H9 (cell line): ENCODE results near the gene TMC3. TPM values are rescaled to one million over a fixed set of nuclear protein-coding genes. Genes with fewer than 3 reads are reported as not detected.

ENCODE experiments used
- DNase-seq: peaks from one replicate; pipeline ENCODE4 v3.0.0-alpha.2; 2017
- H2AFZ ChIP-seq: one replicate; pipeline ENCODE4 v1.6.1; 2013; ENCODE audit warnings: mild to moderate bottlenecking, low read length, control low read depth, moderate library complexity
- H2AK5ac ChIP-seq: 2 replicates; pipeline ENCODE4 v1.6.1; 2013; ENCODE audit warnings: low read length, control low read depth, mixed read lengths; ENCODE audit not compliant: insufficient read length
- H2BK120ac ChIP-seq: one replicate; pipeline ENCODE4 v1.6.1; 2013; ENCODE audit warnings: low read depth, mild to moderate bottlenecking, low read length, control low read depth, inconsistent platforms; ENCODE audit not compliant: poor library complexity, severe bottlenecking
- H2BK12ac ChIP-seq: 2 replicates; pipeline ENCODE4 v1.6.1; 2013; ENCODE audit warnings: low read length, control low read depth, mixed read lengths, low read depth; ENCODE audit not compliant: insufficient read length
- H2BK15ac ChIP-seq: 2 replicates; pipeline ENCODE4 v1.6.1; 2013; ENCODE audit warnings: low read depth, low read length, control low read depth
- H2BK20ac ChIP-seq: one replicate; pipeline ENCODE4 v1.6.1; 2013; ENCODE audit warnings: low read depth, mild to moderate bottlenecking, low read length, control low read depth, inconsistent platforms; ENCODE audit not compliant: poor library complexity, severe bottlenecking
- H2BK5ac ChIP-seq: 2 replicates; pipeline ENCODE4 v1.6.1; 2013; ENCODE audit warnings: low read length, control low read depth, mixed read lengths; ENCODE audit not compliant: insufficient read length
- H3K14ac ChIP-seq: 2 replicates; pipeline ENCODE4 v1.6.1; 2013; ENCODE audit warnings: low read length, control low read depth; ENCODE audit not compliant: insufficient read depth
- H3K18ac ChIP-seq: 2 replicates; pipeline ENCODE4 v1.6.1; 2013; ENCODE audit warnings: low read depth, mild to moderate bottlenecking, mixed read lengths, low read length, control low read depth; ENCODE audit not compliant: insufficient read length
- H3K23ac ChIP-seq: 2 replicates; pipeline ENCODE4 v1.6.1; 2013; ENCODE audit warnings: low read length, control low read depth, mixed read lengths, low read depth; ENCODE audit not compliant: insufficient read length
- H3K23me2 ChIP-seq: 2 replicates; pipeline ENCODE4 v1.6.1; 2013; ENCODE audit warnings: low read depth, mild to moderate bottlenecking, mixed read lengths, low read length, control low read depth; ENCODE audit not compliant: insufficient read length, poor library complexity, severe bottlenecking
- H3K27ac ChIP-seq: 2 replicates; pipeline ENCODE4 v1.5.1; 2013; ENCODE audit warnings: low read length, control low read depth, mixed read lengths, low read depth; ENCODE audit not compliant: insufficient read length
- H3K27me3 ChIP-seq: 2 replicates; pipeline ENCODE4 v1.6.1; 2013; ENCODE audit warnings: low read length, control low read depth, inconsistent platforms; ENCODE audit not compliant: insufficient read depth
- H3K4ac ChIP-seq: 2 replicates; pipeline ENCODE4 v1.6.1; 2013; ENCODE audit warnings: low read depth, mild to moderate bottlenecking, control low read depth, inconsistent platforms, low read length, moderate library complexity
- H3K4me1 ChIP-seq: 2 replicates; pipeline ENCODE4 v1.6.1; 2013; ENCODE audit warnings: low read length, control low read depth, inconsistent platforms; ENCODE audit not compliant: insufficient read depth
- H3K4me2 ChIP-seq: 2 replicates; pipeline ENCODE4 v1.6.1; 2013; ENCODE audit warnings: low read length, control low read depth, mixed read lengths; ENCODE audit not compliant: insufficient read length, insufficient read depth
- H3K56ac ChIP-seq: 2 replicates; pipeline ENCODE4 v1.6.1; 2013; ENCODE audit warnings: low read depth, mild to moderate bottlenecking, mixed read lengths, low read length, control low read depth; ENCODE audit not compliant: insufficient read length
- H3K79me1 ChIP-seq: 2 replicates; pipeline ENCODE4 v1.6.1; 2013; ENCODE audit warnings: low read depth, mild to moderate bottlenecking, moderate library complexity, low read length, control low read depth, inconsistent platforms; ENCODE audit not compliant: insufficient read depth, poor library complexity, severe bottlenecking
- H3K79me2 ChIP-seq: 2 replicates; pipeline ENCODE4 v1.6.1; 2013; ENCODE audit warnings: low read length, control low read depth, inconsistent platforms; ENCODE audit not compliant: insufficient read depth
- H3K9ac ChIP-seq: 2 replicates; pipeline ENCODE4 v1.6.1; 2013; ENCODE audit warnings: low read length, control low read depth, mixed read lengths; ENCODE audit not compliant: insufficient read length; ENCODE audit errors: extremely low read depth
- H3K9me3 ChIP-seq: one replicate; pipeline ENCODE4 v1.6.1; 2013; ENCODE audit warnings: low read depth, low read length, inconsistent platforms; ENCODE audit not compliant: control insufficient read depth
- H3T11ph ChIP-seq: one replicate; pipeline ENCODE4 v1.6.1; 2013; ENCODE audit warnings: mild to moderate bottlenecking, low read length, control low read depth, inconsistent platforms
- H4K20me1 ChIP-seq: one replicate; pipeline ENCODE4 v1.6.1; 2013; ENCODE audit not compliant: control insufficient read depth, insufficient read length, insufficient read depth
- H4K5ac ChIP-seq: 2 replicates; pipeline ENCODE4 v1.6.1; 2013; ENCODE audit warnings: low read depth, mild to moderate bottlenecking, mixed read lengths, low read length, control low read depth; ENCODE audit not compliant: insufficient read length
- H4K8ac ChIP-seq: replicated peaks from 2 replicates; pipeline ENCODE4 v1.6.1; 2013; ENCODE audit warnings: low read length, control low read depth, mixed read lengths, low read depth; ENCODE audit not compliant: insufficient read length
- H4K91ac ChIP-seq: 2 replicates; pipeline ENCODE4 v1.6.1; 2013; ENCODE audit warnings: low read depth, mild to moderate bottlenecking, moderate library complexity, mixed read lengths, low read length, control low read depth; ENCODE audit not compliant: insufficient read length
- H3K27ac Mint-ChIP-seq, 3 experiments: 2 replicates in 2 of 3; 3 replicates in 1 of 3; pipeline ENCODE4 v1.8.0; 2020 to 2021; ENCODE audit warnings: mixed read lengths in 3 of 3, mild to moderate bottlenecking in 1 of 3, moderate library complexity in 1 of 3
- H3K27me3 Mint-ChIP-seq: 2 replicates; pipeline ENCODE4 v1.8.0; 2021; ENCODE audit warnings: low read depth, mild to moderate bottlenecking, moderate library complexity, mixed read lengths
- H3K36me3 Mint-ChIP-seq, 3 experiments: 2 replicates in 2 of 3; 3 replicates in 1 of 3; pipeline ENCODE4 v1.8.0; 2020 to 2021; ENCODE audit warnings: low read depth in 3 of 3, mixed read lengths in 3 of 3; ENCODE audit not compliant: insufficient read depth in 1 of 3
- H3K4me1 Mint-ChIP-seq, 2 experiments: 2 replicates each; pipeline ENCODE4 v1.8.0; 2020; ENCODE audit warnings: mixed read lengths in 2 of 2
- H3K4me3 Mint-ChIP-seq, 2 experiments: 2 replicates in 1 of 2; 3 replicates in 1 of 2; pipeline ENCODE4 v1.8.0; 2020 to 2021; ENCODE audit warnings: mild to moderate bottlenecking in 2 of 2, mixed read lengths in 2 of 2, moderate library complexity in 1 of 2
- H3K9me3 Mint-ChIP-seq, 2 experiments: 2 replicates in 1 of 2; 3 replicates in 1 of 2; pipeline ENCODE4 v1.8.0; 2020; ENCODE audit warnings: mild to moderate bottlenecking in 2 of 2, mixed read lengths in 2 of 2, moderate library complexity in 1 of 2
- WGBS: extraction: QIAGEN DNeasy Blood & Tissue Kit; methylation state at CpG from one replicate; pipeline ENCODE4 v1.1.7; 2013; ENCODE audit warnings: missing lambda C conversion rate, low lambda C conversion rate, mixed read lengths; ENCODE audit not compliant: insufficient read length; ENCODE audit errors: extremely low coverage; 5-methylcytosine and 5-hydroxymethylcytosine counted together
- total RNA-seq: library from RNA; stranded (reverse); gene quantifications from 2 replicates; pipeline ENCODE4 v1.2.1, GENCODE V29; 2021
- TF ChIP-seq, protein P1 (sequence below): fragments of 200-600 bp; sonication (generic); conservative IDR thresholded peaks from 3 replicates; pipeline ENCODE4 v1.8.0; 2021; ENCODE audit warnings: antibody characterized with exemption, mild to moderate bottlenecking

Gene TMC3
- total RNA-seq, 1 experiment from 2014 or later = not detected

DNA sequence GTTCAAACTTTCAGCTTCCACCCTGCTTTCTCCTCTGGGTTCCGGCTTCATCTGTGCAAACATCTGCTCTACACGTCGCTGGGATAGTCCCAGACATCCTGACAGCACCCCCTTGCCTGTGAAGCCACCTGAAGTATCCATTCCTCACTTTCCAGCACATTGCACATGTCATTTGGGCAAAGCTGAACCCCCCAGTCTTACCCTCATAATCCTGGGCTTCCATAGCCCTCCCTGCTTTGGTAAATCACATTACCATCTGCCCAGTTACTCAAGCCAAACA, 92.6 kb downstream of the TMC3 start:
- Mint-ChIP-seq H3K4me1 (0 out of 4 replicates have a peak, but pooled peaks cover 0 to 2% of the 10 kb centered on the region in 2 experiments), H3K4me3 (no peak overlapping the region), H3K27ac (no peak overlapping the region), H3K9me3 (peaks cover 22 to 27% of the 10 kb centered on the region in 2 experiments), H3K27me3 (peaks cover 2% of the 10 kb centered on the region), H3K36me3 (peaks cover 5 to 18% (median 10%) of the 10 kb centered on the region in 3 experiments; a peak in 6 of 7 replicates)
- Histone ChIP-seq H2BK15ac (no peak overlapping the region), H3K14ac (no peak overlapping the region), H2AK5ac (no peak overlapping the region), H2BK120ac (no peak overlapping the region), H3K4me1 (no peaks in the 10 kb centered on the region), H3K9me3 (peaks cover 4% of the 10 kb centered on the region), H4K20me1 (no peaks in the 10 kb centered on the region), H2BK5ac (no peak overlapping the region), H3K27ac (no peak overlapping the region), H4K8ac (no peak overlapping the region), H3K18ac (no peak overlapping the region), H3K23me2 (no peaks in the 10 kb centered on the region), H3K9ac (no peak overlapping the region), H3K27me3 (no peaks in the 10 kb centered on the region), H2BK12ac (no peak overlapping the region), H3K79me2 (no peaks in the 10 kb centered on the region), H3K4me2 (no peak overlapping the region), H4K5ac (no peak overlapping the region), H3K56ac (no peak overlapping the region), H3K79me1 (no peaks in the 10 kb centered on the region), H3K4ac (no peak overlapping the region), H3T11ph (no peak overlapping the region), H2AFZ (no peak overlapping the region), H4K91ac (no peak overlapping the region), H2BK20ac (no peak overlapping the region), H3K23ac (no peak overlapping the region)
- no CpG with 5 or more reads among the region's 3 CpGs for WGBS
- TF ChIP-seq, protein P1, sequence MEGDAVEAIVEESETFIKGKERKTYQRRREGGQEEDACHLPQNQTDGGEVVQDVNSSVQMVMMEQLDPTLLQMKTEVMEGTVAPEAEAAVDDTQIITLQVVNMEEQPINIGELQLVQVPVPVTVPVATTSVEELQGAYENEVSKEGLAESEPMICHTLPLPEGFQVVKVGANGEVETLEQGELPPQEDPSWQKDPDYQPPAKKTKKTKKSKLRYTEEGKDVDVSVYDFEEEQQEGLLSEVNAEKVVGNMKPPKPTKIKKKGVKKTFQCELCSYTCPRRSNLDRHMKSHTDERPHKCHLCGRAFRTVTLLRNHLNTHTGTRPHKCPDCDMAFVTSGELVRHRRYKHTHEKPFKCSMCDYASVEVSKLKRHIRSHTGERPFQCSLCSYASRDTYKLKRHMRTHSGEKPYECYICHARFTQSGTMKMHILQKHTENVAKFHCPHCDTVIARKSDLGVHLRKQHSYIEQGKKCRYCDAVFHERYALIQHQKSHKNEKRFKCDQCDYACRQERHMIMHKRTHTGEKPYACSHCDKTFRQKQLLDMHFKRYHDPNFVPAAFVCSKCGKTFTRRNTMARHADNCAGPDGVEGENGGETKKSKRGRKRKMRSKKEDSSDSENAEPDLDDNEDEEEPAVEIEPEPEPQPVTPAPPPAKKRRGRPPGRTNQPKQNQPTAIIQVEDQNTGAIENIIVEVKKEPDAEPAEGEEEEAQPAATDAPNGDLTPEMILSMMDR = no peak
- DNase-seq = no peak

Other genes with a start within 250 kb of the TMC3 start
- gene CFAP161, start 239.9 kb downstream of the TMC3 start, total RNA-seq = 0.24 TPM in 1 of 2 replicates, not detected in the other
- 0.18 and 0.28 TPM in 2 replicates for gene IL16, start 177.3 kb downstream of the TMC3 start, total RNA-seq
- 2.3 and 2.4 TPM in 2 replicates for gene STARD5, start 50.1 kb downstream of the TMC3 start, total RNA-seq